Liver (tissue), 9 donors: ENCODE measurements around the gene RASA3. TPM values are rescaled to one million over a fixed set of nuclear protein-coding genes. Genes with fewer than 3 reads are reported as not detected.
"Not testable (repeated sequence)": the region's sequence is repeated elsewhere in the genome, so short reads cannot be mapped to it uniquely, and the experiment has no call there.

ENCODE experiments used
- DNase-seq: peaks from one replicate; pipeline ENCODE4 v3.0.0-alpha.2; 2017; ENCODE audit warnings: low spot score
- H3K27ac ChIP-seq, 2 donors: one replicate each; pipeline ENCODE4 v1.7.0; 2013; ENCODE audit warnings: inconsistent platforms in 2 of 2, low read length in 2 of 2, control low read depth in 1 of 2, low read depth in 1 of 2, mild to moderate bottlenecking in 1 of 2
- H3K27me3 ChIP-seq, 4 donors: one replicate each; pipeline versions ENCODE4 v1.6.1 to v1.7.0; 2013; ENCODE audit warnings: low read length in 3 of 4, inconsistent platforms in 1 of 4, mild to moderate bottlenecking in 1 of 4, moderate library complexity in 1 of 4; ENCODE audit not compliant: control insufficient read depth in 4 of 4, insufficient read depth in 4 of 4
- H3K36me3 ChIP-seq, 4 donors: one replicate each; pipeline versions ENCODE4 v1.6.1 to v1.7.0; 2013; ENCODE audit warnings: low read length in 3 of 4, mild to moderate bottlenecking in 3 of 4, low read depth in 1 of 4, moderate library complexity in 1 of 4; ENCODE audit not compliant: control insufficient read depth in 4 of 4, insufficient read depth in 3 of 4
- H3K4me1 ChIP-seq, 4 donors: one replicate each; pipeline versions ENCODE4 v1.6.1 to v1.7.0; 2013; ENCODE audit warnings: low read length in 3 of 4, mild to moderate bottlenecking in 3 of 4, moderate library complexity in 1 of 4; ENCODE audit not compliant: control insufficient read depth in 4 of 4, insufficient read depth in 4 of 4
- H3K4me3 ChIP-seq, 3 donors: one replicate each; pipeline versions ENCODE4 v1.6.1 to v1.7.0; 2013; ENCODE audit warnings: low read length in 3 of 3, control low read depth in 1 of 3, low read depth in 1 of 3, mild to moderate bottlenecking in 1 of 3
- H3K9ac ChIP-seq, 2 donors: one replicate each; pipeline ENCODE4 v1.7.0; 2013; ENCODE audit warnings: low read length in 2 of 2, mild to moderate bottlenecking in 2 of 2, moderate library complexity in 2 of 2, control low read depth in 1 of 2, low read depth in 1 of 2
- H3K9me3 ChIP-seq, 4 donors: one replicate each; pipeline versions ENCODE4 v1.6.1 to v1.7.0; 2013; ENCODE audit warnings: low read length in 3 of 4; ENCODE audit not compliant: control insufficient read depth in 4 of 4
- EGR1 ChIP-seq, 2 donors: IDR thresholded peaks; 2 replicates each; pipeline ENCODE4 v1.6.1; 2016 to 2018; ENCODE audit warnings: antibody characterized with exemption in 2 of 2, low read depth in 2 of 2
- FOXA1 ChIP-seq: IDR thresholded peaks from 2 replicates; pipeline ENCODE4 v1.6.1; 2016; ENCODE audit warnings: antibody characterized with exemption
- FOXA2 ChIP-seq: IDR thresholded peaks from 2 replicates; pipeline ENCODE4 v1.6.1; 2016; ENCODE audit warnings: antibody characterized with exemption
- GABPA ChIP-seq, 2 donors: IDR thresholded peaks in 1 of 2; conservative IDR thresholded peaks in 1 of 2; 2 replicates each; pipeline ENCODE4 v1.6.1; 2016; ENCODE audit warnings: antibody characterized with exemption in 2 of 2, mild to moderate bottlenecking in 1 of 2, moderate library complexity in 1 of 2
- HNF4A ChIP-seq, 2 donors: conservative IDR thresholded peaks; 2 replicates each; pipeline ENCODE4 v1.6.1; 2016; ENCODE audit warnings: antibody characterized with exemption in 2 of 2, mild to moderate bottlenecking in 2 of 2
- HNF4G ChIP-seq: IDR thresholded peaks from 2 replicates; pipeline ENCODE4 v1.6.1; 2016; ENCODE audit warnings: antibody characterized with exemption
- JUND ChIP-seq, 2 donors: IDR thresholded peaks; 2 replicates each; pipeline ENCODE4 v1.6.1; 2016; ENCODE audit warnings: antibody characterized with exemption in 2 of 2
- NR2F2 ChIP-seq: IDR thresholded peaks from 2 replicates; pipeline ENCODE4 v1.6.1; 2016; ENCODE audit warnings: antibody characterized with exemption
- RAD21 ChIP-seq, 2 donors: IDR thresholded peaks; 2 replicates each; pipeline ENCODE4 v1.6.1; 2016; ENCODE audit warnings: antibody characterized with exemption in 2 of 2, mild to moderate bottlenecking in 2 of 2
- SP1 ChIP-seq: IDR thresholded peaks from 2 replicates; pipeline ENCODE4 v1.6.1; 2018; ENCODE audit warnings: antibody characterized with exemption, mild to moderate bottlenecking
- TAF1 ChIP-seq: conservative IDR thresholded peaks from 2 replicates; pipeline ENCODE4 v1.6.1; 2016; ENCODE audit warnings: antibody characterized with exemption, mild to moderate bottlenecking
- WGBS: extraction: QIAGEN DNeasy Blood & Tissue Kit; methylation state at CpG from one replicate; pipeline ENCODE4 v1.1.7; 2013; 5-methylcytosine and 5-hydroxymethylcytosine counted together
- polyA plus RNA-seq, 2 donors: library from polyadenylated mRNA; stranded (reverse) in 1 of 2; unstranded in 1 of 2; fragments of 200-250 nt in 1 of 2; fragments of >200 nt in 1 of 2; fragmentation: Nextera tagmentation in 1 of 2; extraction: Ambion mirVana in 1 of 2; gene quantifications; one replicate each; pipeline versions ENCODE4 v1.2.1 to v1.2.3, GENCODE V29; 2013 to 2015
- total RNA-seq, 2 donors: library from RNA; depleted of rRNA; stranded (reverse); fragments of >200 nt; gene quantifications; one replicate each; pipeline ENCODE4 v1.2.3, GENCODE V29; 2014
- TF ChIP-seq, protein P1 (sequence below): IDR thresholded peaks from 2 replicates; pipeline ENCODE4 v1.6.1; 2016; ENCODE audit warnings: antibody characterized with exemption
- TF ChIP-seq, protein P2 (sequence below): fragments of 150-350 bp; IDR thresholded peaks from 2 replicates; pipeline ENCODE4 v1.5.1; 2017; ENCODE audit warnings: improper control_type of control experiment, low read depth, low read length; ENCODE audit not compliant: missing input control
- TF ChIP-seq, protein P3 (sequence below): IDR thresholded peaks from 2 replicates; pipeline ENCODE4 v1.6.1; 2016; ENCODE audit warnings: antibody characterized with exemption
- TF ChIP-seq, protein P4 (sequence below): IDR thresholded peaks from 2 replicates; pipeline ENCODE4 v1.6.1; 2016; ENCODE audit warnings: antibody characterized with exemption
- donor health status: healthy.
- donor health status: healthy.
- donor health status: healthy.
- donor health status: healthy.
- donor health status: healthy.

The RASA3 gene
- total and polyA plus RNA-seq, 4 donors = 0.64 to 5.9 (median 3.8) TPM

GRCh38 chr13:114021464-114022308 is 110.7 kb downstream of the RASA3 start:
- 86% methylated on average over 25 of the region's 25 CpGs for WGBS
- H3K36me3 ChIP-seq = peaks cover 0 to 3% (median 1%) of the 10 kb centered on the region in 4 donors
- H3K9me3 ChIP-seq = no peaks in the 10 kb centered on the region
- no peaks in the 10 kb centered on the region for H3K4me1 ChIP-seq
- DNase-seq = no peak
- H3K9ac ChIP-seq = no peak overlapping the region
- no peak overlapping the region for H3K4me3 ChIP-seq
- H3K27ac ChIP-seq = no peak overlapping the region
- no peaks in the 10 kb centered on the region for H3K27me3 ChIP-seq
- TF ChIP-seq FOXA1 (no peak), NR2F2 (no peak)
- TF ChIP-seq, protein P1, sequence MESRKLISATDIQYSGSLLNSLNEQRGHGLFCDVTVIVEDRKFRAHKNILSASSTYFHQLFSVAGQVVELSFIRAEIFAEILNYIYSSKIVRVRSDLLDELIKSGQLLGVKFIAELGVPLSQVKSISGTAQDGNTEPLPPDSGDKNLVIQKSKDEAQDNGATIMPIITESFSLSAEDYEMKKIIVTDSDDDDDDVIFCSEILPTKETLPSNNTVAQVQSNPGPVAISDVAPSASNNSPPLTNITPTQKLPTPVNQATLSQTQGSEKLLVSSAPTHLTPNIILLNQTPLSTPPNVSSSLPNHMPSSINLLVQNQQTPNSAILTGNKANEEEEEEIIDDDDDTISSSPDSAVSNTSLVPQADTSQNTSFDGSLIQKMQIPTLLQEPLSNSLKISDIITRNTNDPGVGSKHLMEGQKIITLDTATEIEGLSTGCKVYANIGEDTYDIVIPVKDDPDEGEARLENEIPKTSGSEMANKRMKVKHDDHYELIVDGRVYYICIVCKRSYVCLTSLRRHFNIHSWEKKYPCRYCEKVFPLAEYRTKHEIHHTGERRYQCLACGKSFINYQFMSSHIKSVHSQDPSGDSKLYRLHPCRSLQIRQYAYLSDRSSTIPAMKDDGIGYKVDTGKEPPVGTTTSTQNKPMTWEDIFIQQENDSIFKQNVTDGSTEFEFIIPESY = no peak
- TF ChIP-seq, protein P2, sequence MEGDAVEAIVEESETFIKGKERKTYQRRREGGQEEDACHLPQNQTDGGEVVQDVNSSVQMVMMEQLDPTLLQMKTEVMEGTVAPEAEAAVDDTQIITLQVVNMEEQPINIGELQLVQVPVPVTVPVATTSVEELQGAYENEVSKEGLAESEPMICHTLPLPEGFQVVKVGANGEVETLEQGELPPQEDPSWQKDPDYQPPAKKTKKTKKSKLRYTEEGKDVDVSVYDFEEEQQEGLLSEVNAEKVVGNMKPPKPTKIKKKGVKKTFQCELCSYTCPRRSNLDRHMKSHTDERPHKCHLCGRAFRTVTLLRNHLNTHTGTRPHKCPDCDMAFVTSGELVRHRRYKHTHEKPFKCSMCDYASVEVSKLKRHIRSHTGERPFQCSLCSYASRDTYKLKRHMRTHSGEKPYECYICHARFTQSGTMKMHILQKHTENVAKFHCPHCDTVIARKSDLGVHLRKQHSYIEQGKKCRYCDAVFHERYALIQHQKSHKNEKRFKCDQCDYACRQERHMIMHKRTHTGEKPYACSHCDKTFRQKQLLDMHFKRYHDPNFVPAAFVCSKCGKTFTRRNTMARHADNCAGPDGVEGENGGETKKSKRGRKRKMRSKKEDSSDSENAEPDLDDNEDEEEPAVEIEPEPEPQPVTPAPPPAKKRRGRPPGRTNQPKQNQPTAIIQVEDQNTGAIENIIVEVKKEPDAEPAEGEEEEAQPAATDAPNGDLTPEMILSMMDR = no peak

GRCh38 chr13:114020750-114021463 is 111.5 kb downstream of the RASA3 start:
- no peak for DNase-seq
- H3K27ac ChIP-seq = no peak overlapping the region
- 93% methylated on average over 32 of the region's 32 CpGs for WGBS
- H3K4me1 ChIP-seq = no peaks in the 10 kb centered on the region
- no peak overlapping the region for H3K4me3 ChIP-seq
- H3K36me3 ChIP-seq = peaks cover 0 to 3% (median 1%) of the 10 kb centered on the region in 4 donors
- no peak overlapping the region for H3K9ac ChIP-seq
- H3K9me3 ChIP-seq = no peaks in the 10 kb centered on the region
- TF ChIP-seq, protein P3, sequence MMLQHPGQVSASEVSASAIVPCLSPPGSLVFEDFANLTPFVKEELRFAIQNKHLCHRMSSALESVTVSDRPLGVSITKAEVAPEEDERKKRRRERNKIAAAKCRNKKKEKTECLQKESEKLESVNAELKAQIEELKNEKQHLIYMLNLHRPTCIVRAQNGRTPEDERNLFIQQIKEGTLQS = no peak
- TF ChIP-seq SP1 (no peak), HNF4G (no peak), JUND (IDR thresholded peaks at IDR 0.05) (no peak), TAF1 (no peak), HNF4A (conservative IDR thresholded peaks at IDR 0.05) (no peak), EGR1 (IDR thresholded peaks at IDR 0.05; ENCODE audit: low read depth in 2 of 2) (no peak), RAD21 (IDR thresholded peaks at IDR 0.05) (no peak), GABPA (IDR thresholded peaks at IDR 0.05 in 1 of 2, conservative IDR thresholded peaks at IDR 0.05 in 1 of 2) (no peak), FOXA2 (no peak)
- TF ChIP-seq, protein P2 = no peak
- TF ChIP-seq, protein P4, sequence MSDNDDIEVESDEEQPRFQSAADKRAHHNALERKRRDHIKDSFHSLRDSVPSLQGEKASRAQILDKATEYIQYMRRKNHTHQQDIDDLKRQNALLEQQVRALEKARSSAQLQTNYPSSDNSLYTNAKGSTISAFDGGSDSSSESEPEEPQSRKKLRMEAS = no peak
- TF ChIP-seq, protein P1 = no peak
- H3K27me3 ChIP-seq = no peaks in the 10 kb centered on the region

- H3K36me3 ChIP-seq, H3K4me3 ChIP-seq, H3K27ac ChIP-seq, H3K9me3 ChIP-seq, H3K9ac ChIP-seq, H3K27me3 ChIP-seq, DNase-seq, H3K4me1 ChIP-seq: not testable (repeated sequence)
- 91% methylated on average over 13 of the region's 14 CpGs for WGBS
Measured at GRCh38 chr13:114020134-114020533, 112.3 kb downstream of the RASA3 start.
